DOHH2 (cell line): ENCODE data around the gene ASTE1.

Source experiments
- EZH2phosphoT487 ChIP-seq: fragments of 200-600 bp; sonication (generic); IDR thresholded peaks from 2 replicates; pipeline ENCODE4 v1.6.1; 2017; ENCODE audit warnings: borderline replicate concordance, mild to moderate bottlenecking, antibody characterized with exemption, low read length, moderate library complexity, mixed read lengths
- TF ChIP-seq, protein P1 (sequence below): fragments of 200-600 bp; sonication (generic); IDR thresholded peaks from one replicate; pipeline ENCODE4 v1.5.1; 2014; ENCODE audit warnings: antibody characterized with exemption, mild to moderate bottlenecking, low read depth, low read length; ENCODE audit not compliant: poor library complexity, severe bottlenecking

DNA sequence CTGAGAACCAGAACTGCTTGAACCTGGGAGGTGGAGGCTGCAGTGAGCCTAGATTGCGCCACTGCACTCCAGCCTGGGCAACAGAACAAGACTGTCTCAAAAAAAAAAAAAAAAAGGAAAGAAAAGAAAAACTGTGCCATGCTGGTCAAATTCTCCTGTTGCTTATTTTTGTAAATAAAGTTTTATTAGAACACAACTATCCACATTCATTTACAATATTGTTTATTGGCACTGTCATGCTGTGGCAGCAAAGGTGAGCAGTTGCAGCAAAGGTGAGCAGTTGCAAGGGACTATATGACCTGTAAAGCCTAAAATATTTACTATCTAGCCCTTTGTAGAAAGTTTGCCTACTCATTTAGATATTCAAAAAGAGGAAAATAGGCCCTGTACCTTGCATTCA, 18.3 kb downstream of the ASTE1 start:
- TF ChIP-seq, protein P1, sequence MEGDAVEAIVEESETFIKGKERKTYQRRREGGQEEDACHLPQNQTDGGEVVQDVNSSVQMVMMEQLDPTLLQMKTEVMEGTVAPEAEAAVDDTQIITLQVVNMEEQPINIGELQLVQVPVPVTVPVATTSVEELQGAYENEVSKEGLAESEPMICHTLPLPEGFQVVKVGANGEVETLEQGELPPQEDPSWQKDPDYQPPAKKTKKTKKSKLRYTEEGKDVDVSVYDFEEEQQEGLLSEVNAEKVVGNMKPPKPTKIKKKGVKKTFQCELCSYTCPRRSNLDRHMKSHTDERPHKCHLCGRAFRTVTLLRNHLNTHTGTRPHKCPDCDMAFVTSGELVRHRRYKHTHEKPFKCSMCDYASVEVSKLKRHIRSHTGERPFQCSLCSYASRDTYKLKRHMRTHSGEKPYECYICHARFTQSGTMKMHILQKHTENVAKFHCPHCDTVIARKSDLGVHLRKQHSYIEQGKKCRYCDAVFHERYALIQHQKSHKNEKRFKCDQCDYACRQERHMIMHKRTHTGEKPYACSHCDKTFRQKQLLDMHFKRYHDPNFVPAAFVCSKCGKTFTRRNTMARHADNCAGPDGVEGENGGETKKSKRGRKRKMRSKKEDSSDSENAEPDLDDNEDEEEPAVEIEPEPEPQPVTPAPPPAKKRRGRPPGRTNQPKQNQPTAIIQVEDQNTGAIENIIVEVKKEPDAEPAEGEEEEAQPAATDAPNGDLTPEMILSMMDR = no peak
- no peak for TF ChIP-seq EZH2phosphoT487
